HEK293 (cell line): ENCODE results near the gene PPM1K.

Experiments
- CTCF ChIA-PET: fragments of 350-600 bp; formaldehyde crosslinking; extraction: SDS; loops from one replicate; lab custom pipeline; 2021; ENCODE audit warnings: antibody characterized with exemption; lab: Yijun Ruan, JAX
- POLR2A ChIA-PET: fragments of 300-600 bp; formaldehyde crosslinking; extraction: SDS; loops from one replicate; lab custom pipeline; 2020; ENCODE audit warnings: antibody characterized with exemption, inconsistent platforms; lab: Yijun Ruan, JAX
- H3K27ac ChIP-seq: fragments of 200-500 bp; sonication (Bioruptor generic); 2 replicates; pipeline ENCODE4 v1.5.1; 2014; ENCODE audit warnings: low read depth, low read length, control low read depth, inconsistent platforms; ENCODE audit errors: extremely low read depth
- H3K36me3 ChIP-seq, 2 experiments: fragments of 200-500 bp in 1 of 2; sonication (Bioruptor generic) in 1 of 2; 1 replicate in 1 of 2; 2 replicates in 1 of 2; pipeline ENCODE4 v1.5.1; 2014 to 2017; ENCODE audit warnings: inconsistent platforms in 2 of 2, low read length in 2 of 2; ENCODE audit not compliant: control insufficient read depth in 2 of 2, insufficient read depth in 1 of 2
- H3K4me1 ChIP-seq: fragments of 200-500 bp; sonication (Bioruptor generic); 2 replicates; pipeline ENCODE4 v1.5.1; 2014; ENCODE audit warnings: mild to moderate bottlenecking, low read length, inconsistent platforms; ENCODE audit not compliant: control insufficient read depth, insufficient read depth
- H3K4me3 ChIP-seq: 2 replicates; pipeline ENCODE4 v1.5.1; 2011; ENCODE audit warnings: low read depth, mild to moderate bottlenecking, control low read depth, low read length, moderate library complexity
- H3K9me3 ChIP-seq: fragments of 200-500 bp; sonication (Bioruptor generic); 2 replicates; pipeline ENCODE4 v1.5.1; 2014; ENCODE audit warnings: low read depth, low read length, inconsistent platforms; ENCODE audit not compliant: control insufficient read depth, insufficient read depth
- EGR2 ChIP-seq: fragments of 450-650 bp; formaldehyde crosslinking; IDR thresholded peaks from 2 replicates; pipeline ENCODE4 v1.5.1; 2016; ENCODE audit warnings: low read depth, missing biosample characterization, missing genetic modification characterization
- FEZF1 ChIP-seq: fragments of 450-650 bp; formaldehyde crosslinking; IDR thresholded peaks from 2 replicates; pipeline ENCODE4 v1.5.1; 2016; ENCODE audit warnings: missing biosample characterization, missing genetic modification characterization
- KLF16 ChIP-seq: fragments of 450-650 bp; formaldehyde crosslinking; IDR thresholded peaks from 2 replicates; pipeline ENCODE4 v1.5.1; 2017; ENCODE audit warnings: missing biosample characterization, missing genetic modification characterization
- MYNN ChIP-seq: fragments of 450-650 bp; formaldehyde crosslinking; IDR thresholded peaks from 2 replicates; pipeline ENCODE4 v1.5.1; 2016; ENCODE audit warnings: missing biosample characterization, missing genetic modification characterization, borderline replicate concordance
- SETDB1 ChIP-seq: IDR thresholded peaks from one replicate; pipeline ENCODE4 v1.6.1; 2017; ENCODE audit warnings: mild to moderate bottlenecking, low read length, moderate library complexity, mixed read lengths; ENCODE audit not compliant: insufficient read length
- ZNF138 ChIP-seq: fragments of 450-650 bp; formaldehyde crosslinking; IDR thresholded peaks from 2 replicates; pipeline ENCODE4 v1.5.1; 2016; ENCODE audit warnings: missing biosample characterization, missing genetic modification characterization, borderline replicate concordance
- ZNF202 ChIP-seq: fragments of 450-650 bp; formaldehyde crosslinking; IDR thresholded peaks from 2 replicates; pipeline ENCODE4 v1.5.1; 2016; ENCODE audit warnings: missing biosample characterization, missing genetic modification characterization, borderline replicate concordance
- ZNF221 ChIP-seq: fragments of 450-650 bp; formaldehyde crosslinking; IDR thresholded peaks from 2 replicates; pipeline ENCODE4 v1.5.1; 2017; ENCODE audit warnings: missing biosample characterization, missing genetic modification characterization, borderline replicate concordance
- ZNF223 ChIP-seq: fragments of 450-650 bp; formaldehyde crosslinking; IDR thresholded peaks from 2 replicates; pipeline ENCODE4 v1.5.1; 2016; ENCODE audit warnings: missing biosample characterization, missing genetic modification characterization
- ZNF335 ChIP-seq: fragments of 450-650 bp; formaldehyde crosslinking; conservative IDR thresholded peaks from 2 replicates; pipeline ENCODE4 v1.5.1; 2016; ENCODE audit warnings: missing biosample characterization, missing genetic modification characterization
- ZNF521 ChIP-seq: fragments of 450-650 bp; formaldehyde crosslinking; IDR thresholded peaks from 2 replicates; pipeline ENCODE4 v1.5.1; 2017; ENCODE audit warnings: missing biosample characterization, mild to moderate bottlenecking, missing genetic modification characterization
- ZNF558 ChIP-seq: fragments of 450-650 bp; formaldehyde crosslinking; IDR thresholded peaks from 2 replicates; pipeline ENCODE4 v1.5.1; 2016; ENCODE audit warnings: missing biosample characterization, missing genetic modification characterization
- ZNF677 ChIP-seq: fragments of 450-650 bp; IDR thresholded peaks from 2 replicates; pipeline ENCODE4 v1.5.0; 2018; ENCODE audit warnings: missing biosample characterization, mild to moderate bottlenecking, missing genetic modification characterization, moderate library complexity
- ZNF701 ChIP-seq: fragments of 450-650 bp; formaldehyde crosslinking; IDR thresholded peaks from 2 replicates; pipeline ENCODE4 v1.5.1; 2016; ENCODE audit warnings: missing biosample characterization, missing genetic modification characterization
- ZNF843 ChIP-seq: fragments of 450-650 bp; formaldehyde crosslinking; IDR thresholded peaks from 2 replicates; pipeline ENCODE4 v1.5.1; 2016; ENCODE audit warnings: missing biosample characterization, missing genetic modification characterization
- TF ChIP-seq, protein P1 (sequence below): fragments of 450-650 bp; formaldehyde crosslinking; IDR thresholded peaks from 2 replicates; pipeline ENCODE4 v1.5.1; 2016; ENCODE audit warnings: missing biosample characterization, missing genetic modification characterization
- TF ChIP-seq, protein P2 (sequence below): fragments of 450-650 bp; formaldehyde crosslinking; optimal IDR thresholded peaks from 2 replicates; pipeline ENCODE3; 2016; ENCODE audit warnings: missing biosample characterization, mild to moderate bottlenecking, missing genetic modification characterization
- TF ChIP-seq, protein P3 (sequence below): fragments of 450-650 bp; formaldehyde crosslinking; IDR thresholded peaks from 2 replicates; pipeline ENCODE4 v1.5.1; 2016; ENCODE audit warnings: missing biosample characterization, missing genetic modification characterization, borderline replicate concordance
- TF ChIP-seq, protein P4 (sequence below): fragments of 450-650 bp; formaldehyde crosslinking; conservative IDR thresholded peaks from 2 replicates; pipeline ENCODE4 v1.5.1; 2016; ENCODE audit warnings: low read depth, missing biosample characterization, missing genetic modification characterization
- TF ChIP-seq, protein P5 (sequence below): fragments of 450-650 bp; formaldehyde crosslinking; IDR thresholded peaks from 2 replicates; pipeline ENCODE4; 2016; ENCODE audit warnings: missing biosample characterization, missing genetic modification characterization
- TF ChIP-seq, protein P6 (sequence below): fragments of 450-650 bp; formaldehyde crosslinking; IDR thresholded peaks from 2 replicates; pipeline ENCODE4 v1.5.1; 2017; ENCODE audit warnings: missing biosample characterization, missing genetic modification characterization

Gene PPM1K

DNA sequence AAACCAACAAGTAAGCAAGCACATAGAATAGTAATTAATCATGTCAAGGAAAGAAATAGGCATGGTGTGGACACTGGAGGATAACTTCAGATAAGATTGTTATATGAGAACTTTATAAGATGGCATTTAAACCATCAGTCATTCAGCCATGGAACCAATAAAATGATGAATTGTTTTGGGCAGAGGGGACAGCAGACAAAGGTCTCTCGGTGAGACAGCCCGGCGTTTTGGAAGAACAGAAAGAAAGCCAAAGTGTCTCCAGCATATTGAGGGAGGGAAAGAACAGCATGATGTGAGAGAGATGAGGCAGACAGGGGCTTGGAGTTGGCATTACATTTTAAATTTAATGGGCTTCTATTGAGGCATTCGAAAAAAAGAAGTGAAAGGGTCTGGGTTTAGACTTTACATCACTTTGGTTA lies 883 bp upstream of the PPM1K start:
- H3K4me3 ChIP-seq, result peak overlapping the region; percentile 36
- peaks cover 3% of the 10 kb centered on the region; the same call in 1 of the 2 replicates for H3K4me1 ChIP-seq
- ChIA-PET POLR2A (interaction anchor here (0.9 to 2.1 kb wide), 3 partner anchors 20 to 172 kb away, joined by 3 to 12 read pairs (median 5); partner anchors contain the start of genes HERC5 and HERC6), CTCF (interaction anchor here (1.9 kb wide), 1 partner anchor 172 kb away, joined by 6 read pairs; the partner anchor contains the start of gene HERC5)
- H3K36me3 ChIP-seq, result no peaks in the 10 kb centered on the region
- no peaks in the 10 kb centered on the region for H3K9me3 ChIP-seq
- no peak overlapping the region; the same call in 1 of the 2 replicates for H3K27ac ChIP-seq
- TF ChIP-seq ZNF138 (tag by site-specific recombination) (no peak), ZNF335 (tag by site-specific recombination) (peak; percentile 40), SETDB1 (no peak), ZNF701 (tag by site-specific recombination) (no peak), KLF16 (no peak), ZNF843 (tag by site-specific recombination) (0 out of 2 replicates have a peak, but pooled peaks have one; percentile 29), ZNF558 (tag by site-specific recombination) (no peak), EGR2 (tag by site-specific recombination) (no peak), ZNF521 (tag by site-specific recombination) (no peak), ZNF221 (tag by site-specific recombination) (no peak), ZNF223 (tag by site-specific recombination) (no peak), MYNN (no peak), ZNF677 (no peak), FEZF1 (tag by site-specific recombination) (peak; percentile 63), ZNF202 (no peak)
- TF ChIP-seq, protein P1, sequence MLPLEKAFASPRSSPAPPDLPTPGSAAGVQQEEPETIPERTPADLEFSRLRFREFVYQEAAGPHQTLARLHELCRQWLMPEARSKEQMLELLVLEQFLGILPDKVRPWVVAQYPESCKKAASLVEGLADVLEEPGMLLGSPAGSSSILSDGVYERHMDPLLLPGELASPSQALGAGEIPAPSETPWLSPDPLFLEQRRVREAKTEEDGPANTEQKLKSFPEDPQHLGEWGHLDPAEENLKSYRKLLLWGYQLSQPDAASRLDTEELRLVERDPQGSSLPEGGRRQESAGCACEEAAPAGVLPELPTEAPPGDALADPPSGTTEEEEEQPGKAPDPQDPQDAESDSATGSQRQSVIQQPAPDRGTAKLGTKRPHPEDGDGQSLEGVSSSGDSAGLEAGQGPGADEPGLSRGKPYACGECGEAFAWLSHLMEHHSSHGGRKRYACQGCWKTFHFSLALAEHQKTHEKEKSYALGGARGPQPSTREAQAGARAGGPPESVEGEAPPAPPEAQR (tag by site-specific recombination), result no peak
- TF ChIP-seq, protein P2, sequence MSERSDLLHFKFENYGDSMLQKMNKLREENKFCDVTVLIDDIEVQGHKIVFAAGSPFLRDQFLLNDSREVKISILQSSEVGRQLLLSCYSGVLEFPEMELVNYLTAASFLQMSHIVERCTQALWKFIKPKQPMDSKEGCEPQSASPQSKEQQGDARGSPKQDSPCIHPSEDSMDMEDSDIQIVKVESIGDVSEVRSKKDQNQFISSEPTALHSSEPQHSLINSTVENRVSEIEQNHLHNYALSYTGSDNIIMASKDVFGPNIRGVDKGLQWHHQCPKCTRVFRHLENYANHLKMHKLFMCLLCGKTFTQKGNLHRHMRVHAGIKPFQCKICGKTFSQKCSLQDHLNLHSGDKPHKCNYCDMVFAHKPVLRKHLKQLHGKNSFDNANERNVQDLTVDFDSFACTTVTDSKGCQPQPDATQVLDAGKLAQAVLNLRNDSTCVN (tag by site-specific recombination), result no peak
- TF ChIP-seq, protein P3, sequence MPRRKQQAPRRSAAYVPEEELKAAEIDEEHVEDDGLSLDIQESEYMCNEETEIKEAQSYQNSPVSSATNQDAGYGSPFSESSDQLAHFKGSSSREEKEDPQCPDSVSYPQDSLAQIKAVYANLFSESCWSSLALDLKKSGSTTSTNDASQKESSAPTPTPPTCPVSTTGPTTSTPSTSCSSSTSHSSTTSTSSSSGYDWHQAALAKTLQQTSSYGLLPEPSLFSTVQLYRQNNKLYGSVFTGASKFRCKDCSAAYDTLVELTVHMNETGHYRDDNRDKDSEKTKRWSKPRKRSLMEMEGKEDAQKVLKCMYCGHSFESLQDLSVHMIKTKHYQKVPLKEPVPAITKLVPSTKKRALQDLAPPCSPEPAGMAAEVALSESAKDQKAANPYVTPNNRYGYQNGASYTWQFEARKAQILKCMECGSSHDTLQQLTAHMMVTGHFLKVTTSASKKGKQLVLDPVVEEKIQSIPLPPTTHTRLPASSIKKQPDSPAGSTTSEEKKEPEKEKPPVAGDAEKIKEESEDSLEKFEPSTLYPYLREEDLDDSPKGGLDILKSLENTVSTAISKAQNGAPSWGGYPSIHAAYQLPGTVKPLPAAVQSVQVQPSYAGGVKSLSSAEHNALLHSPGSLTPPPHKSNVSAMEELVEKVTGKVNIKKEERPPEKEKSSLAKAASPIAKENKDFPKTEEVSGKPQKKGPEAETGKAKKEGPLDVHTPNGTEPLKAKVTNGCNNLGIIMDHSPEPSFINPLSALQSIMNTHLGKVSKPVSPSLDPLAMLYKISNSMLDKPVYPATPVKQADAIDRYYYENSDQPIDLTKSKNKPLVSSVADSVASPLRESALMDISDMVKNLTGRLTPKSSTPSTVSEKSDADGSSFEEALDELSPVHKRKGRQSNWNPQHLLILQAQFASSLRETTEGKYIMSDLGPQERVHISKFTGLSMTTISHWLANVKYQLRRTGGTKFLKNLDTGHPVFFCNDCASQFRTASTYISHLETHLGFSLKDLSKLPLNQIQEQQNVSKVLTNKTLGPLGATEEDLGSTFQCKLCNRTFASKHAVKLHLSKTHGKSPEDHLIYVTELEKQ, result no peak
- TF ChIP-seq, protein P4, sequence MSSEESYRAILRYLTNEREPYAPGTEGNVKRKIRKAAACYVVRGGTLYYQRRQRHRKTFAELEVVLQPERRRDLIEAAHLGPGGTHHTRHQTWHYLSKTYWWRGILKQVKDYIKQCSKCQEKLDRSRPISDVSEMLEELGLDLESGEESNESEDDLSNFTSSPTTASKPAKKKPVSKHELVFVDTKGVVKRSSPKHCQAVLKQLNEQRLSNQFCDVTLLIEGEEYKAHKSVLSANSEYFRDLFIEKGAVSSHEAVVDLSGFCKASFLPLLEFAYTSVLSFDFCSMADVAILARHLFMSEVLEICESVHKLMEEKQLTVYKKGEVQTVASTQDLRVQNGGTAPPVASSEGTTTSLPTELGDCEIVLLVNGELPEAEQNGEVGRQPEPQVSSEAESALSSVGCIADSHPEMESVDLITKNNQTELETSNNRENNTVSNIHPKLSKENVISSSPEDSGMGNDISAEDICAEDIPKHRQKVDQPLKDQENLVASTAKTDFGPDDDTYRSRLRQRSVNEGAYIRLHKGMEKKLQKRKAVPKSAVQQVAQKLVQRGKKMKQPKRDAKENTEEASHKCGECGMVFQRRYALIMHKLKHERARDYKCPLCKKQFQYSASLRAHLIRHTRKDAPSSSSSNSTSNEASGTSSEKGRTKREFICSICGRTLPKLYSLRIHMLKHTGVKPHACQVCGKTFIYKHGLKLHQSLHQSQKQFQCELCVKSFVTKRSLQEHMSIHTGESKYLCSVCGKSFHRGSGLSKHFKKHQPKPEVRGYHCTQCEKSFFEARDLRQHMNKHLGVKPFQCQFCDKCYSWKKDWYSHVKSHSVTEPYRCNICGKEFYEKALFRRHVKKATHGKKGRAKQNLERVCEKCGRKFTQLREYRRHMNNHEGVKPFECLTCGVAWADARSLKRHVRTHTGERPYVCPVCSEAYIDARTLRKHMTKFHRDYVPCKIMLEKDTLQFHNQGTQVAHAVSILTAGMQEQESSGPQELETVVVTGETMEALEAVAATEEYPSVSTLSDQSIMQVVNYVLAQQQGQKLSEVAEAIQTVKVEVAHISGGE, result no peak
- TF ChIP-seq, protein P5, sequence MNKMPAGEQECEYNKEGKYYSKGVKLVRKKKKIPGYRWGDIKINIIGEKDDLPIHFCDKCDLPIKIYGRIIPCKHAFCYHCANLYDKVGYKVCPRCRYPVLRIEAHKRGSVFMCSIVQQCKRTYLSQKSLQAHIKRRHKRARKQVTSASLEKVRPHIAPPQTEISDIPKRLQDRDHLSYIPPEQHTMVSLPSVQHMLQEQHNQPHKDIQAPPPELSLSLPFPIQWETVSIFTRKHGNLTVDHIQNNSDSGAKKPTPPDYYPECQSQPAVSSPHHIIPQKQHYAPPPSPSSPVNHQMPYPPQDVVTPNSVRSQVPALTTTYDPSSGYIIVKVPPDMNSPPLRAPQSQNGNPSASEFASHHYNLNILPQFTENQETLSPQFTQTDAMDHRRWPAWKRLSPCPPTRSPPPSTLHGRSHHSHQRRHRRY (tag by site-specific recombination), result no peak
- TF ChIP-seq, protein P6, sequence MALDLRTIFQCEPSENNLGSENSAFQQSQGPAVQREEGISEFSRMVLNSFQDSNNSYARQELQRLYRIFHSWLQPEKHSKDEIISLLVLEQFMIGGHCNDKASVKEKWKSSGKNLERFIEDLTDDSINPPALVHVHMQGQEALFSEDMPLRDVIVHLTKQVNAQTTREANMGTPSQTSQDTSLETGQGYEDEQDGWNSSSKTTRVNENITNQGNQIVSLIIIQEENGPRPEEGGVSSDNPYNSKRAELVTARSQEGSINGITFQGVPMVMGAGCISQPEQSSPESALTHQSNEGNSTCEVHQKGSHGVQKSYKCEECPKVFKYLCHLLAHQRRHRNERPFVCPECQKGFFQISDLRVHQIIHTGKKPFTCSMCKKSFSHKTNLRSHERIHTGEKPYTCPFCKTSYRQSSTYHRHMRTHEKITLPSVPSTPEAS, result no peak
